ENCODE results near the gene RAB44. TPM values are rescaled to one million over a fixed set of nuclear protein-coding genes. Genes with fewer than 3 reads are reported as not detected.

The RAB44 gene
- total and polyA plus RNA-seq, 2 of the 13 experiments (the other 11 are each of a cell fraction or from before 2014, with no cell fraction given), result not detected

DNA sequence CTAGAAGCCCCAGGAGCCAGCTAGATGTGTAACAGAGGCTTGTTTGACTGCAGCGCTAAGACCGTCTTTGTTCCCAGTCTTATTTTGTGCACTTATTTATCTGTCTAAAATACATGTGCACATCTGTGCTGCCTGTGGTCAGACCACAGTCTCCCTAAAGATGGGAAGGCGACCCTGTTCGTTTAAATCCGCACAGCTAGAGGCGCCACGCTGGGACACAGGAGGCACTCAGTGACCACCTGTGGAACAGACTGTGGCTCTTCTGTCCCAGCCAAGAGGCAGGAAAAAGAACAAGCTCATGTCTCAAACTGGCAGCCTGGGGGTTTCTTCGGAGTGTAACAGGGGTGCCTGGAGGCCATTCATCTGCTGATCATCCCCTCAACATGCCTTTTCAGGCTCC, 74.8 kb downstream of the RAB44 start:
- H3K9me3 ChIP-seq (ENCODE audit: low read length), result no peaks in the 10 kb centered on the region
- in situ Hi-C loops (cut with HindIII; ENCODE audit: extremely low pct_ligation_motif_present, low pct_unique_long_range_greater_than_20kb), result loop anchor here (5.0 to 10.0 kb wide), 2 partner anchors 80 to 242 kb away; no protein-coding TSS in a partner anchor
- H4K20me1 ChIP-seq (ENCODE audit: insufficient read depth, low read length), result no peaks in the 10 kb centered on the region
- ChIA-PET POLR2A (no interaction called here), CTCF (ENCODE audit: low intra/inter-chr PET ratio, low total read pairs) (no interaction called here)
- no peak overlapping the region for H2AFZ ChIP-seq (ENCODE audit: low read length)
- no peak overlapping the region for H3K4me2 ChIP-seq (ENCODE audit: low read depth, low read length)
- FAIRE-seq (no peak), DNase-seq (ENCODE audit: low spot score) (no peak), ATAC-seq (no peak)
- peaks cover 13 to 77% of the 10 kb centered on the region in 2 experiments for H3K27me3 ChIP-seq (ENCODE audit: control insufficient read depth in 1 of 2, insufficient read depth in 2 of 2, low read length in 2 of 2)
- H3K9ac ChIP-seq (ENCODE audit: insufficient read depth, low read depth, low read length), result no peak overlapping the region
- H3K4me1 ChIP-seq (ENCODE audit: insufficient read depth, low read length), result no peaks in the 10 kb centered on the region
- H3K36me3 ChIP-seq (replicated peaks in 1 of 2; ENCODE audit: control insufficient read depth in 1 of 2, insufficient read depth in 2 of 2, low read length in 2 of 2), result no peaks in the 10 kb centered on the region
- intact Hi-C loops (cut with micrococcal nuclease; ENCODE audit: unreplicated experiment), result no loop called here
- no peak overlapping the region for H3K27ac ChIP-seq (ENCODE audit: extremely low read length, insufficient read depth, low read length)
- TF ChIP-seq, protein P1, sequence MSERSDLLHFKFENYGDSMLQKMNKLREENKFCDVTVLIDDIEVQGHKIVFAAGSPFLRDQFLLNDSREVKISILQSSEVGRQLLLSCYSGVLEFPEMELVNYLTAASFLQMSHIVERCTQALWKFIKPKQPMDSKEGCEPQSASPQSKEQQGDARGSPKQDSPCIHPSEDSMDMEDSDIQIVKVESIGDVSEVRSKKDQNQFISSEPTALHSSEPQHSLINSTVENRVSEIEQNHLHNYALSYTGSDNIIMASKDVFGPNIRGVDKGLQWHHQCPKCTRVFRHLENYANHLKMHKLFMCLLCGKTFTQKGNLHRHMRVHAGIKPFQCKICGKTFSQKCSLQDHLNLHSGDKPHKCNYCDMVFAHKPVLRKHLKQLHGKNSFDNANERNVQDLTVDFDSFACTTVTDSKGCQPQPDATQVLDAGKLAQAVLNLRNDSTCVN (CRISPR knock-in tag; IDR thresholded peaks at IDR 0.05; ENCODE audit: borderline replicate concordance), result no peak
- TF ChIP-seq, protein P2, sequence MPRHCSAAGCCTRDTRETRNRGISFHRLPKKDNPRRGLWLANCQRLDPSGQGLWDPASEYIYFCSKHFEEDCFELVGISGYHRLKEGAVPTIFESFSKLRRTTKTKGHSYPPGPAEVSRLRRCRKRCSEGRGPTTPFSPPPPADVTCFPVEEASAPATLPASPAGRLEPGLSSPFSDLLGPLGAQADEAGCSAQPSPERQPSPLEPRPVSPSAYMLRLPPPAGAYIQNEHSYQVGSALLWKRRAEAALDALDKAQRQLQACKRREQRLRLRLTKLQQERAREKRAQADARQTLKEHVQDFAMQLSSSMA (CRISPR knock-in tag; IDR thresholded peaks at IDR 0.05), result no peak
- TF ChIP-seq GFI1 (CRISPR knock-in tag; IDR thresholded peaks at IDR 0.05; ENCODE audit: borderline replicate concordance) (no peak), CCDC6 (CRISPR knock-in tag; IDR thresholded peaks at IDR 0.05) (no peak), JUN (CRISPR knock-in tag; IDR thresholded peaks at IDR 0.05) (no peak), KAT2B (IDR thresholded peaks at IDR 0.05; ENCODE audit: borderline replicate concordance, low read depth, low read length) (no peak), TAF15 (IDR thresholded peaks at IDR 0.05; ENCODE audit: low read depth, low read length, poor library complexity, severe bottlenecking) (no peak), RFXANK (CRISPR knock-in tag; IDR thresholded peaks at IDR 0.05) (no peak)
- TF ChIP-seq, protein P3, sequence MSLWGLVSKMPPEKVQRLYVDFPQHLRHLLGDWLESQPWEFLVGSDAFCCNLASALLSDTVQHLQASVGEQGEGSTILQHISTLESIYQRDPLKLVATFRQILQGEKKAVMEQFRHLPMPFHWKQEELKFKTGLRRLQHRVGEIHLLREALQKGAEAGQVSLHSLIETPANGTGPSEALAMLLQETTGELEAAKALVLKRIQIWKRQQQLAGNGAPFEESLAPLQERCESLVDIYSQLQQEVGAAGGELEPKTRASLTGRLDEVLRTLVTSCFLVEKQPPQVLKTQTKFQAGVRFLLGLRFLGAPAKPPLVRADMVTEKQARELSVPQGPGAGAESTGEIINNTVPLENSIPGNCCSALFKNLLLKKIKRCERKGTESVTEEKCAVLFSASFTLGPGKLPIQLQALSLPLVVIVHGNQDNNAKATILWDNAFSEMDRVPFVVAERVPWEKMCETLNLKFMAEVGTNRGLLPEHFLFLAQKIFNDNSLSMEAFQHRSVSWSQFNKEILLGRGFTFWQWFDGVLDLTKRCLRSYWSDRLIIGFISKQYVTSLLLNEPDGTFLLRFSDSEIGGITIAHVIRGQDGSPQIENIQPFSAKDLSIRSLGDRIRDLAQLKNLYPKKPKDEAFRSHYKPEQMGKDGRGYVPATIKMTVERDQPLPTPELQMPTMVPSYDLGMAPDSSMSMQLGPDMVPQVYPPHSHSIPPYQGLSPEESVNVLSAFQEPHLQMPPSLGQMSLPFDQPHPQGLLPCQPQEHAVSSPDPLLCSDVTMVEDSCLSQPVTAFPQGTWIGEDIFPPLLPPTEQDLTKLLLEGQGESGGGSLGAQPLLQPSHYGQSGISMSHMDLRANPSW (CRISPR knock-in tag; IDR thresholded peaks at IDR 0.05; ENCODE audit: borderline replicate concordance), result no peak
- TF ChIP-seq, protein P4, sequence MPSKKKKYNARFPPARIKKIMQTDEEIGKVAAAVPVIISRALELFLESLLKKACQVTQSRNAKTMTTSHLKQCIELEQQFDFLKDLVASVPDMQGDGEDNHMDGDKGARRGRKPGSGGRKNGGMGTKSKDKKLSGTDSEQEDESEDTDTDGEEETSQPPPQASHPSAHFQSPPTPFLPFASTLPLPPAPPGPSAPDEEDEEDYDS (CRISPR knock-in tag; IDR thresholded peaks at IDR 0.05), result no peak
- TF ChIP-seq, protein P5, sequence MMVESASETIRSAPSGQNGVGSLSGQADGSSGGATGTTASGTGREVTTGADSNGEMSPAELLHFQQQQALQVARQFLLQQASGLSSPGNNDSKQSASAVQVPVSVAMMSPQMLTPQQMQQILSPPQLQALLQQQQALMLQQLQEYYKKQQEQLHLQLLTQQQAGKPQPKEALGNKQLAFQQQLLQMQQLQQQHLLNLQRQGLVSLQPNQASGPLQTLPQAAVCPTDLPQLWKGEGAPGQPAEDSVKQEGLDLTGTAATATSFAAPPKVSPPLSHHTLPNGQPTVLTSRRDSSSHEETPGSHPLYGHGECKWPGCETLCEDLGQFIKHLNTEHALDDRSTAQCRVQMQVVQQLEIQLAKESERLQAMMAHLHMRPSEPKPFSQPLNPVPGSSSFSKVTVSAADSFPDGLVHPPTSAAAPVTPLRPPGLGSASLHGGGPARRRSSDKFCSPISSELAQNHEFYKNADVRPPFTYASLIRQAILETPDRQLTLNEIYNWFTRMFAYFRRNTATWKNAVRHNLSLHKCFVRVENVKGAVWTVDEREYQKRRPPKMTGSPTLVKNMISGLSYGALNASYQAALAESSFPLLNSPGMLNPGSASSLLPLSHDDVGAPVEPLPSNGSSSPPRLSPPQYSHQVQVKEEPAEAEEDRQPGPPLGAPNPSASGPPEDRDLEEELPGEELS (CRISPR knock-in tag; IDR thresholded peaks at IDR 0.05), result no peak
- BruUV-seq (replicated peaks), result no TSS peak
- 47% methylated on average over 8 of the region's 8 CpGs for WGBS (ENCODE audit: low lambda C conversion rate)
- H3K4me3 ChIP-seq (replicated peaks in 1 of 3; ENCODE audit: insufficient read depth in 1 of 3, low read depth in 2 of 3, low read length in 3 of 3), result no peak overlapping the region
- H3K79me2 ChIP-seq (ENCODE audit: insufficient read depth, low read length), result no peaks in the 10 kb centered on the region
